Osteoblast (primary cell): Measurements from ENCODE around the gene GNAL. TPM values are rescaled to one million over a fixed set of nuclear protein-coding genes. Genes with fewer than 3 reads are reported as not detected.

Experiments
- DNase-seq: peaks from one replicate; pipeline ENCODE4 v3.0.0; 2011; ENCODE audit warnings: low spot score, mixed read lengths; ENCODE audit not compliant: insufficient read length; ENCODE audit errors: missing footprints
- H2AFZ ChIP-seq: 2 replicates; pipeline ENCODE4 v1.6.0; 2011; ENCODE audit warnings: mild to moderate bottlenecking, low read length
- H3K27ac ChIP-seq: 2 replicates; pipeline ENCODE4 v1.5.1; 2011; ENCODE audit warnings: mild to moderate bottlenecking, low read depth, low read length, moderate library complexity
- H3K27me3 ChIP-seq: 2 replicates; pipeline ENCODE4 v1.6.0; 2012; ENCODE audit warnings: mild to moderate bottlenecking, control low read depth, inconsistent platforms, low read length, moderate library complexity; ENCODE audit not compliant: insufficient read depth
- H3K36me3 ChIP-seq: 2 replicates; pipeline ENCODE4 v1.5.1; 2011; ENCODE audit warnings: mild to moderate bottlenecking, low read length, control low read depth, moderate library complexity; ENCODE audit not compliant: insufficient read depth
- H3K4me1 ChIP-seq: 2 replicates; pipeline ENCODE4 v1.5.1; 2011; ENCODE audit warnings: mild to moderate bottlenecking, low read length, control low read depth, moderate library complexity; ENCODE audit not compliant: insufficient read depth
- H3K4me2 ChIP-seq: 2 replicates; pipeline ENCODE4 v1.6.0; 2011; ENCODE audit warnings: mild to moderate bottlenecking, low read length; ENCODE audit not compliant: insufficient read depth
- H3K4me3 ChIP-seq: fragments of 200-600 bp; sonication (generic); 3 replicates; pipeline ENCODE4 v1.5.1; 2012; ENCODE audit warnings: mild to moderate bottlenecking, low read length, inconsistent platforms; ENCODE audit not compliant: insufficient read depth
- H3K79me2 ChIP-seq: 2 replicates; pipeline ENCODE4 v1.6.0; 2012; ENCODE audit warnings: mild to moderate bottlenecking, low read length, control low read depth, inconsistent platforms; ENCODE audit not compliant: insufficient read depth
- H3K9me3 ChIP-seq: 2 replicates; pipeline ENCODE4 v1.5.1; 2011; ENCODE audit warnings: low read depth, low read length, control low read depth
- H4K20me1 ChIP-seq: 2 replicates; pipeline ENCODE4 v1.6.0; 2012; ENCODE audit warnings: mild to moderate bottlenecking, low read length, control low read depth; ENCODE audit not compliant: insufficient read depth
- CTCF ChIP-seq: IDR thresholded peaks from 2 replicates; pipeline ENCODE4 v1.5.1; 2011; ENCODE audit warnings: mild to moderate bottlenecking, low read depth, low read length, moderate library complexity; ENCODE audit errors: extremely low read depth
- total RNA-seq: library from RNA; depleted of rRNA; stranded (reverse); fragments of >200 nt; gene quantifications from 2 replicates; pipeline ENCODE4 v1.2.3, GENCODE V29; 2012

The GNAL gene
- total RNA-seq, 1 donor = 0.72 TPM

GRCh38 chr18:11800566-11801334 lies 111.7 kb downstream of the GNAL start:
- no peak for DNase-seq
- H3K4me2 ChIP-seq = no peak overlapping the region
- H3K4me3 ChIP-seq = no peak overlapping the region
- H2AFZ ChIP-seq = no peak overlapping the region
- no peaks in the 10 kb centered on the region for H4K20me1 ChIP-seq
- no peaks in the 10 kb centered on the region for H3K9me3 ChIP-seq
- no peaks in the 10 kb centered on the region for H3K79me2 ChIP-seq
- no peaks in the 10 kb centered on the region for H3K4me1 ChIP-seq
- no peaks in the 10 kb centered on the region for H3K36me3 ChIP-seq
- H3K27me3 ChIP-seq = no peaks in the 10 kb centered on the region
- H3K27ac ChIP-seq = no peak overlapping the region
- no peak for TF ChIP-seq CTCF

- peaks cover 4% of the 10 kb centered on the region for H3K4me1 ChIP-seq
- no peak overlapping the region for H3K4me2 ChIP-seq
- no peaks in the 10 kb centered on the region for H3K36me3 ChIP-seq
- no peaks in the 10 kb centered on the region for H3K9me3 ChIP-seq
- H3K79me2 ChIP-seq = no peaks in the 10 kb centered on the region
- no peak for TF ChIP-seq CTCF
- H2AFZ ChIP-seq = no peak overlapping the region
- no peaks in the 10 kb centered on the region for H3K27me3 ChIP-seq
- DNase-seq = no peak
- no peaks in the 10 kb centered on the region for H4K20me1 ChIP-seq
- no peak overlapping the region for H3K27ac ChIP-seq
- no peak overlapping the region for H3K4me3 ChIP-seq
Observed at GRCh38 chr18:11801573-11801972, 112.5 kb downstream of the GNAL start.

GRCh38 chr18:11802158-11802557 lies 113.1 kb downstream of the GNAL start:
- H3K79me2 ChIP-seq = no peaks in the 10 kb centered on the region
- H2AFZ ChIP-seq = no peak overlapping the region
- no peaks in the 10 kb centered on the region for H3K36me3 ChIP-seq
- H3K27me3 ChIP-seq = no peaks in the 10 kb centered on the region
- H4K20me1 ChIP-seq = no peaks in the 10 kb centered on the region
- H3K9me3 ChIP-seq = no peaks in the 10 kb centered on the region
- H3K4me1 ChIP-seq = peaks cover 5% of the 10 kb centered on the region
- no peak overlapping the region for H3K27ac ChIP-seq
- TF ChIP-seq CTCF = no peak
- DNase-seq = no peak
- no peak overlapping the region for H3K4me3 ChIP-seq
- H3K4me2 ChIP-seq = no peak overlapping the region

- H2AFZ ChIP-seq = no peak overlapping the region
- peaks cover 6% of the 10 kb centered on the region for H3K4me1 ChIP-seq
- no peaks in the 10 kb centered on the region for H3K9me3 ChIP-seq
- H3K4me2 ChIP-seq = no peak overlapping the region
- no peak overlapping the region for H3K27ac ChIP-seq
- no peaks in the 10 kb centered on the region for H4K20me1 ChIP-seq
- H3K36me3 ChIP-seq = no peaks in the 10 kb centered on the region
- no peak for TF ChIP-seq CTCF
- DNase-seq = no peak
- H3K4me3 ChIP-seq = no peak overlapping the region
- H3K79me2 ChIP-seq = no peaks in the 10 kb centered on the region
- no peaks in the 10 kb centered on the region for H3K27me3 ChIP-seq
Observed at GRCh38 chr18:11802586-11802985, 113.5 kb downstream of the GNAL start.
